ENCODE results near the gene SLITRK1.

Gene SLITRK1

GRCh38 chr13:83881917-83882605 lies at the start of gene SLITRK1:
SLITRK1 (minus strand) TSS chr13:83882474; CDS start chr13:83881507, 967 bp downstream.
- DNase-seq, result peak; percentile 86

- DNase-seq, result no peak
Observed at GRCh38 chr13:83929157-83929556, 46.9 kb upstream of the SLITRK1 start.

GRCh38 chr13:83919775-83920174 lies 37.5 kb upstream of the SLITRK1 start:
- DNase-seq, result no peak

- no peak for DNase-seq
Observed at GRCh38 chr13:83914368-83914767, 32.1 kb upstream of the SLITRK1 start.

- DNase-seq, result no peak
Observed at GRCh38 chr13:83907196-83907989, 25.1 kb upstream of the SLITRK1 start.

- DNase-seq, result no peak
Observed at GRCh38 chr13:83906240-83906820, 24.1 kb upstream of the SLITRK1 start.

- no peak for DNase-seq
Observed at GRCh38 chr13:83905641-83906040, 23.4 kb upstream of the SLITRK1 start.

GRCh38 chr13:83895994-83896580 lies 13.8 kb upstream of the SLITRK1 start:
- no peak for DNase-seq

- DNase-seq, result no peak
Observed at GRCh38 chr13:83890358-83890757, 8.1 kb upstream of the SLITRK1 start.

GRCh38 chr13:83884141-83884540 lies 1.9 kb upstream of the SLITRK1 start:
- no peak for DNase-seq

GRCh38 chr13:83883061-83883523 lies 818 bp upstream of the SLITRK1 start:
- DNase-seq, result peak; percentile 55

GRCh38 chr13:83882606-83882959 lies 309 bp upstream of the SLITRK1 start:
- DNase-seq, result no peak

GRCh38 chr13:83881140-83881684 lies 1.1 kb downstream of the SLITRK1 start:
- peak; percentile 54 for DNase-seq

- DNase-seq, result no peak
Observed at GRCh38 chr13:83880275-83881139, 1.8 kb downstream of the SLITRK1 start.

- DNase-seq, result peak; percentile 54
Observed at GRCh38 chr13:83879431-83880171, 2.7 kb downstream of the SLITRK1 start.

GRCh38 chr13:83878691-83879430 lies 3.4 kb downstream of the SLITRK1 start:
- peak; percentile 69 for DNase-seq

- DNase-seq, result peak; percentile 41
Observed at GRCh38 chr13:83877651-83878355, 4.5 kb downstream of the SLITRK1 start.

GRCh38 chr13:83876546-83876945 lies 5.7 kb downstream of the SLITRK1 start:
- DNase-seq, result no peak

- DNase-seq, result no peak
Observed at GRCh38 chr13:83867708-83868107, 14.6 kb downstream of the SLITRK1 start.

All from midbrain (tissue), 1 donor.